ENCODE data around the gene RECK.

Gene RECK

GRCh38 chr9:36017278-36017677, 19.4 kb upstream of the RECK start:
- H3K36me3 Mint-ChIP-seq (ENCODE audit: low read depth), result no peaks in the 10 kb centered on the region
- H3K27me3 Mint-ChIP-seq, result peaks cover 9% of the 10 kb centered on the region
- no peak overlapping the region for H3K27ac Mint-ChIP-seq
- no peak overlapping the region for H3K4me3 Mint-ChIP-seq
- no peaks in the 10 kb centered on the region for H3K4me1 Mint-ChIP-seq (ENCODE audit: low read depth)
- no peaks in the 10 kb centered on the region for H3K9me3 Mint-ChIP-seq

DNA sequence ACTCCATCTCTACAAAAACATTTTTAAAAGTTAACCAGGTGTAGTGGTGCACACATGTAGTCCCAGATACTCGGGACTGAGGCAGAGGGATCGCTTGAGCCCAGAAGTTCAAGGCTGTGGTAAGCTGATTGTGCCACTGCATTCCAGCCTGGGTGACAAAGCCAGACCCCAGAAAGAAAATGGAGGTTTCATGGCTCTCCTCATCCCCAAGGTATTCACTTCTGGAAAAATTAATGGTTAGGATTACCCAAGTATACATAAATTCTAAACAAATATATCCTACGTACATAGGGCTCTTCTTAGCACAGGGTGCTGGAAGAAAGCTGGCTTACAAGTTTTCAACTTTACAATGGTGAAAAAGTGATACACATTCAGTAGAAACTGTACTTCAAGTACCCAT, 18.6 kb upstream of the RECK start:
- Mint-ChIP-seq H3K36me3 (ENCODE audit: low read depth) (no peaks in the 10 kb centered on the region), H3K4me3 (no peak overlapping the region), H3K27me3 (peaks cover 4% of the 10 kb centered on the region), H3K9me3 (no peaks in the 10 kb centered on the region), H3K4me1 (ENCODE audit: low read depth) (no peaks in the 10 kb centered on the region), H3K27ac (no peak overlapping the region)

GRCh38 chr9:36018891-36019720, 17.6 kb upstream of the RECK start:
- H3K36me3 Mint-ChIP-seq (ENCODE audit: low read depth), result no peaks in the 10 kb centered on the region
- no peak overlapping the region for H3K4me3 Mint-ChIP-seq
- no peaks in the 10 kb centered on the region for H3K4me1 Mint-ChIP-seq (ENCODE audit: low read depth)
- H3K27me3 Mint-ChIP-seq, result peaks cover 4% of the 10 kb centered on the region
- no peaks in the 10 kb centered on the region for H3K9me3 Mint-ChIP-seq
- no peak overlapping the region for H3K27ac Mint-ChIP-seq

DNA sequence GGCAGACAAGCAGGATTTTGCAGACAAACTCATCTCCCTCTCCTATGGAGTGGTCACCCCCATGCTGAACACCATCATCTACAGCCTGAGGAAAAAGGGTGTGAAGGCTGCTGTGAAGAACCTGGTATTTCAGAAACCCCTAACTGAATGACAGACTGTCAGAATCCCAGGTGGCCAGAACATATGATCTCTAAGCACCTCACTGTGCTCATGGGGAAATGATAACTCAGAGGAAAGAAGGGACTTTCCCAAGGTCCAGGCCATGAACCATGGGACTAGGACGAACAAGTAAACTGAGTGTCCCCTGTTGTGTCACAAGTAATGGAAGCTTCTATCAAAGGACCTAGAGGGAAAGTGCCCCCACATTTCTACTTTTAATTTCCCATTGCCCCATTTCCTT, 14.7 kb upstream of the RECK start:
- Mint-ChIP-seq H3K36me3 (ENCODE audit: low read depth) (no peaks in the 10 kb centered on the region), H3K27me3 (no peaks in the 10 kb centered on the region), H3K4me1 (ENCODE audit: low read depth) (no peaks in the 10 kb centered on the region), H3K27ac (no peak overlapping the region), H3K4me3 (no peak overlapping the region), H3K9me3 (no peaks in the 10 kb centered on the region)

- Mint-ChIP-seq H3K9me3 (no peaks in the 10 kb centered on the region), H3K4me3 (no peak overlapping the region), H3K36me3 (ENCODE audit: low read depth) (no peaks in the 10 kb centered on the region), H3K27me3 (no peaks in the 10 kb centered on the region), H3K4me1 (ENCODE audit: low read depth) (no peaks in the 10 kb centered on the region), H3K27ac (no peak overlapping the region)
These were observed 13.3 kb upstream of the RECK start for GRCh38 chr9:36023260-36024048.

GRCh38 chr9:36025746-36026145, 11.0 kb upstream of the RECK start:
- H3K27me3 Mint-ChIP-seq, result peaks cover 1% of the 10 kb centered on the region
- H3K36me3 Mint-ChIP-seq (ENCODE audit: low read depth), result no peaks in the 10 kb centered on the region
- H3K9me3 Mint-ChIP-seq, result no peaks in the 10 kb centered on the region
- no peak overlapping the region for H3K4me3 Mint-ChIP-seq
- H3K4me1 Mint-ChIP-seq (ENCODE audit: low read depth), result no peaks in the 10 kb centered on the region
- no peak overlapping the region for H3K27ac Mint-ChIP-seq

DNA sequence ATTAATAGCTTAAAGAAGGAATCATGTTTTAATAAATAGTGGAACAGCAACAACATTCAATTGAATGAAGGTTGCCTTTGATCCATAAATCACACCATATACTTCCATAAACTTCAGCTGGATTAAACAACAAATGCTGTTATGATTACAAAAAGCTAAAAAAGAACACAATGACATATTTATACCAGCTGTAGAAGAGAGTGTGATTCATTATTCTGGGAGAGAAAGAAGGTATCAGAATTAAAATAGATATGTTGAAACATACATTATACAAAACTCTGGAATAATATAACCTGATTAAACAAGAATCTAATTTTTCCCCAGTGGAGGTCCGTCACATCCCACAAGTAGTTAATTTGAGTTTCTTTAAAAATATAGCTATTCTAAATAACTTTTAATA, 7.5 kb upstream of the RECK start:
- Mint-ChIP-seq H3K36me3 (ENCODE audit: low read depth) (no peaks in the 10 kb centered on the region), H3K4me3 (no peak overlapping the region), H3K4me1 (ENCODE audit: low read depth) (no peaks in the 10 kb centered on the region), H3K9me3 (no peaks in the 10 kb centered on the region), H3K27ac (no peak overlapping the region), H3K27me3 (peaks cover 12% of the 10 kb centered on the region)

DNA sequence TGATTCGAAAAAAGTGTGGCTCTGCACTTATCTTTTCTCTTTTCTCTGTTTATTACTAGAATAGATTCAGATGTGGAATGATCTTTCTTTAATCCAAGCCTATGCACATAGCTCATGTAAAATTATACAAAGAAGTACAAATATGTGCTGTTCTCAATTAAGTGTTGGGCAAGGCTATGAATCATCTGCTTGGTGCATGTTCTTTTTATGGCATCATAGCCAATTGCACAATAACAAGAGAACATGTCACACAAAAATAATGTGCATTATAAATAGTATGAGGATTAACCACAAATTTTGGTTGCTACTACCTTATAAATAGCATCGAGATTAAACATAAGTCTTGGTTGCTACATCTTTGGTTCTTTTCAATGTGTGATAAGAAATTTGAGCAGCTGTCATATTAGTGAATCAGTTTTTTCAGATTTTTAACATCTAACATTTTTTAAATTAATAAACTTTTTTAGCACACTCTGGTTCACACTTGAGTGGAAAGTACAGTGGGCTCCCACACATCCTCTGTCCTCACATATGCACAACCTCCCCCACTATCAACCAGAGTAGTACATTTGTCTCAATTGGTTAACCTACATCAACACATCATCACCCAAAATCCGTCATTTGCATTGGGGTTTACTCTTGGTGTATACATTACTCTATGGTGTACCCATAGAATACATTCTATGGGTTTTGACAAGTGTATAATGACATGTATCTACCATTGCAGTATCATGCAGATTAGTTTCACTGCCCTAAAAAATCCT, 6.8 kb upstream of the RECK start:
- peaks cover 12% of the 10 kb centered on the region for H3K27me3 Mint-ChIP-seq
- H3K9me3 Mint-ChIP-seq, result no peaks in the 10 kb centered on the region
- H3K36me3 Mint-ChIP-seq (ENCODE audit: low read depth), result no peaks in the 10 kb centered on the region
- H3K4me3 Mint-ChIP-seq, result no peak overlapping the region
- no peaks in the 10 kb centered on the region for H3K4me1 Mint-ChIP-seq (ENCODE audit: low read depth)
- H3K27ac Mint-ChIP-seq, result no peak overlapping the region

DNA sequence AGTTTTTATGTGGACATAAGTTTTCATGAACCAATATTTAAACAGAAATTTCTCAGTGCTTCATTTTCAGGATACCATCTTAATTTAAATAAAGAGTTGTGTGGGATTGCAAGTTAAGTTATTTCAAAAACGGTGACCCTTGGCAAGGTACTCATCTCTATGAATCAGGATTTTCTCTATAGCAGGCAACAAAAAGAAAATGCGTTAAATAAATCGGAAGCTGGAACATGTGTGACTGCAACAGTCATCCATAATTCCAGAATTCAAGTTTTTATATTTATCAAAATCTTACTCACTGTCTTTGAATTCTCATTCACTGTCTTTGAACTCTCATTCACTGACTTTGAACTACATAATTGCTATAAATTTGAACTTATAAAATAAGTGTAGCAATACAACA, 5.8 kb upstream of the RECK start:
- no peak overlapping the region for H3K4me3 Mint-ChIP-seq
- H3K36me3 Mint-ChIP-seq (ENCODE audit: low read depth), result no peaks in the 10 kb centered on the region
- H3K9me3 Mint-ChIP-seq, result no peaks in the 10 kb centered on the region
- H3K27me3 Mint-ChIP-seq, result peaks cover 12% of the 10 kb centered on the region
- no peak overlapping the region for H3K27ac Mint-ChIP-seq
- no peaks in the 10 kb centered on the region for H3K4me1 Mint-ChIP-seq (ENCODE audit: low read depth)

DNA sequence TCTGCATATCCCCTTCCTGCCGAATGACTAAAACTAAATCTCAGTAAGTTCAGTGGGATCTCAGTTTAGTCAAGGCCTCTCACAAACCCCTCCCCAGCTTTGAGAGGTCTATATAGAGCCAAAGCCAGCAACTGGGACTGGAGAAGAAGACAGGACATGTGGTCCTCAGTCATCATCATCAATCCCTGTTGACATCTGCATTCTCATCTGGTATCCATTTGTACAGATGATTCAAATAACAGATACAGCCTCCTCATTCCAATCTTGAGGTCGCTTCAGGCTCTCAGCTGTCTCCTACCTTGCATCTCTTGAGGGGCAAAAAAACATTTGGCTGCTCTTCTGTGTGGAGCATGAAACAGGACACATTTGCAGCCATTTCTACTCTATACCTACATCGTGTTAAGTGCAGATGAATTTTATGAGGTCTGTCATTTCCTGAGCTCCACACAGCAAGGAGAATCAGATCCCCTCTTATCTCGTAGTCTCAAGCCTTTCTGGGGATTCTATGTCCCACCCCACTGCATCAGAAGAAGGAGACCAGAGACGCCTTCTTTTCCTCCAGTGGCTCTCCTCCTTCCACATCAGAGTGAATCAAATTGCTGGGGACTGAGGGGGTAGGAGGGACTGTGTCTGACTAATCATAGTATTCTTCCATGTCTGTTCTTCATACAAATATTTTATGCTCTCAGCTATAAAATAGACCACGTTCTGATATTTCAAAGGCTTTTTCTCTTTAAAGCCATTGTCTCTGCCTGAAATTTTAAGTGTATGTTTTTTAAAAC, 4.7 kb upstream of the RECK start:
- H3K27ac Mint-ChIP-seq, result no peak overlapping the region
- H3K27me3 Mint-ChIP-seq, result peaks cover 12% of the 10 kb centered on the region
- no peaks in the 10 kb centered on the region for H3K9me3 Mint-ChIP-seq
- peaks cover 5% of the 10 kb centered on the region for H3K4me1 Mint-ChIP-seq (ENCODE audit: low read depth)
- no peaks in the 10 kb centered on the region for H3K36me3 Mint-ChIP-seq (ENCODE audit: low read depth)
- H3K4me3 Mint-ChIP-seq, result no peak overlapping the region

- H3K27me3 Mint-ChIP-seq, result peaks cover 12% of the 10 kb centered on the region
- H3K27ac Mint-ChIP-seq, result no peak overlapping the region
- no peaks in the 10 kb centered on the region for H3K9me3 Mint-ChIP-seq
- no peak overlapping the region for H3K4me3 Mint-ChIP-seq
- peaks cover 16% of the 10 kb centered on the region for H3K4me1 Mint-ChIP-seq (ENCODE audit: low read depth)
- H3K36me3 Mint-ChIP-seq (ENCODE audit: low read depth), result no peaks in the 10 kb centered on the region
These were observed 2.9 kb upstream of the RECK start for GRCh38 chr9:36033788-36034187.

DNA sequence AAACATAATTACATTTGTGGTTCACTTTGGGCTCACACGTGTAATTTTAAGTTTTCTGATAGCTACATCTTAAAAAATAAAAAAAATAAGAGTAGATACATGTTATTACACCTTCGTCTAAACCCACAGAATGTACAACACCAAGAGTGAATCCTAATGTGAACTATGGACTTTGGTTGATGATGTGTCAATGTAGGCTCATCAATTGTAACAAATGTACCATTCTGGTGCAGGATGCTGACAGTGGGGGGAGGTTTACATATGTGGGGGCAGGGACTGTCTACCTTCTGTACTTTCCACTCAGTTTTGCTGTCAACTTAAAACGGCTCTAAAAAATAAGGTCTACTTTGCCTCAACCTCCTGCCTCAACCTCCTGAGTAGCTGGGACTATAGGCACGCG, 2.5 kb upstream of the RECK start:
- no peaks in the 10 kb centered on the region for H3K9me3 Mint-ChIP-seq
- H3K36me3 Mint-ChIP-seq (ENCODE audit: low read depth), result no peaks in the 10 kb centered on the region
- H3K27ac Mint-ChIP-seq, result no peak overlapping the region

GRCh38 chr9:36035006-36035405, 1.7 kb upstream of the RECK start:
- H3K27me3 Mint-ChIP-seq, result peaks cover 12% of the 10 kb centered on the region
- H3K36me3 Mint-ChIP-seq (ENCODE audit: low read depth), result no peaks in the 10 kb centered on the region
- H3K4me3 Mint-ChIP-seq, result no peak overlapping the region
- H3K9me3 Mint-ChIP-seq, result no peaks in the 10 kb centered on the region
- no peak overlapping the region for H3K27ac Mint-ChIP-seq
- peaks cover 17% of the 10 kb centered on the region for H3K4me1 Mint-ChIP-seq (ENCODE audit: low read depth)

More for the DNA sequence above, 2.5 kb upstream of the RECK start:
- Mint-ChIP-seq H3K4me3 (no peak overlapping the region), H3K4me1 (ENCODE audit: low read depth) (peaks cover 16% of the 10 kb centered on the region), H3K27me3 (peaks cover 12% of the 10 kb centered on the region)

DNA sequence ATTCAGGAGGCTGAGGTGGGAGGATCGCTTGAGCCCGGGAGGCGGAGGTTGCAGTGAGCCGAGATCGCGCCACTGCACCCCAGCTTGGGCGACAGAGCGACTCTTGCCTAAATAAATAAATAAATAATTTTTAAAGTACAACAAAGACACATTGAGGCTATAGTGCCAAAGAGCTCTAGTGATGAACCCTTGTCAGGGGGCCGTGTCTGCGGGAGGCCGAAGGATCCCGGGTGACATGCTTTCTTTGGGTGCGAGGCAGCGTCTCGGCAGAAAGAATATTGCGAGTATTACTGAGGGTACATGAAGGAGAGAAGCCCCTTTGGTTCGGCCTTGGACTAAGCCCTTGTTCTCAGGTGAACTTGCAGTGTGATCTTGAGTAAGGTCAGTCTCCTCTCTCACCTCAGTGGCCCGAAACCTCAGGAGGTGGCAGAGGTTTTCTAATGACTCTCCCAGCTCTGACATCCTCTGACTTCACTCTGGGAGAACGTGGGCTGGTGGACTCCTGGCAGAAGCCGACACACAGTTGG, 397 bp upstream of the RECK start:
- Mint-ChIP-seq H3K4me3 (peak overlapping the region; percentile 95), H3K27me3 (peaks cover 9% of the 10 kb centered on the region), H3K36me3 (ENCODE audit: low read depth) (no peaks in the 10 kb centered on the region), H3K27ac (no peak overlapping the region), H3K9me3 (no peaks in the 10 kb centered on the region), H3K4me1 (ENCODE audit: low read depth) (peaks cover 28% of the 10 kb centered on the region)
